ENCODE data around the gene ATP5MC3. TPM values are rescaled to one million over a fixed set of nuclear protein-coding genes. Genes with fewer than 3 reads are reported as not detected.

ATP5MC3 gene
- total and polyA plus RNA-seq, 10 of the 15 experiments (the other 5 are each of a cell fraction or from before 2014, with no cell fraction given): 308 to 1,196 (median 550) TPM

GRCh38 chr2:175195012-175195411 is 13.5 kb upstream of the ATP5MC3 start:
- Histone ChIP-seq H3K9me3 (replicated peaks; ENCODE audit: control insufficient read depth, insufficient read depth, low read length) (no peaks in the 10 kb centered on the region; the same call in 2 of the 3 replicates), H3K9ac (ENCODE audit: control insufficient read depth, insufficient read depth, low read length) (no peak overlapping the region), H3K27ac (ENCODE audit: control insufficient read depth, insufficient read depth) (no peak overlapping the region), H3K4me2 (ENCODE audit: control insufficient read depth, insufficient read depth) (no peak overlapping the region), H3K4me3 (no peak overlapping the region), H2AFZ (ENCODE audit: control insufficient read depth, low read depth, low read length) (no peak overlapping the region), H3K36me3 (ENCODE audit: control insufficient read depth in 2 of 2, insufficient read depth in 2 of 2, low read length in 1 of 2) (no peaks in the 10 kb centered on the region), H3K27me3 (replicated peaks in 1 of 2; ENCODE audit: control insufficient read depth in 2 of 2, insufficient read depth in 2 of 2, low read length in 1 of 2) (no peaks in the 10 kb centered on the region), H3K4me1 (ENCODE audit: control insufficient read depth, insufficient read depth, low read length) (no peaks in the 10 kb centered on the region), H4K20me1 (ENCODE audit: control insufficient read depth, insufficient read depth) (no peaks in the 10 kb centered on the region), H3K79me2 (ENCODE audit: control insufficient read depth, insufficient read depth, low read length) (no peaks in the 10 kb centered on the region)
- in situ Hi-C loops (cut with MboI): no loop called here
- no TSS peak for BruUV-seq (replicated peaks)
- RAD21 ChIA-PET (ENCODE audit: unreplicated experiment): interaction anchor here (1.0 kb wide), 1 partner anchor 14 kb away, joined by 3 read pairs; no protein-coding TSS in a partner anchor
- CTCF ChIA-PET: interaction anchor here (1.0 to 1.1 kb wide), 2 partner anchors 8 to 9 kb away, joined by 3 to 4 read pairs; no protein-coding TSS in a partner anchor
- no peak for ATAC-seq
- FAIRE-seq: no peak
- DNase-seq (ENCODE audit: low read depth, low spot score): no peak
- POLR2A ChIA-PET: interaction anchor here (1.3 kb wide), 1 partner anchor 43 kb away, joined by 4 read pairs; no protein-coding TSS in a partner anchor
- SMC1A ChIA-PET (ENCODE audit: uncharacterized antibody, unreplicated experiment): interaction anchor here (0.8 kb wide), 1 partner anchor 14 kb away, joined by 3 read pairs; no protein-coding TSS in a partner anchor
- intact Hi-C loops (cut with micrococcal nuclease; ENCODE audit: unreplicated experiment): no loop called here
- TF ChIP-seq IKZF1 (conservative IDR thresholded peaks at IDR 0.05) (no peak), ATF7 (IDR thresholded peaks at IDR 0.05; ENCODE audit: low read depth) (no peak), PRDM15 (CRISPR knock-in tag; IDR thresholded peaks at IDR 0.05) (no peak), SKIL (IDR thresholded peaks at IDR 0.05; ENCODE audit: low read depth, poor library complexity, severe bottlenecking) (no peak), POLR2AphosphoS2 (IDR thresholded peaks at IDR 0.05; ENCODE audit: low read depth, low read length) (no peak), SMC3 (IDR thresholded peaks at IDR 0.05; ENCODE audit: borderline replicate concordance, low read length) (no peak), CHD2 (IDR thresholded peaks at IDR 0.05; ENCODE audit: borderline replicate concordance, low read depth, low read length) (no peak), IRF5 (IDR thresholded peaks at IDR 0.05; ENCODE audit: borderline replicate concordance) (no peak), BHLHE40 (IDR thresholded peaks at IDR 0.05; ENCODE audit: borderline replicate concordance in 1 of 2, low read depth in 2 of 2, low read length in 1 of 2) (no peak), EP300 (IDR thresholded peaks at IDR 0.05; ENCODE audit: borderline replicate concordance in 1 of 2, control insufficient read depth in 1 of 2, low read depth in 2 of 2, low read length in 2 of 2) (no peak), LARP7 (IDR thresholded peaks at IDR 0.05) (no peak), MLLT1 (IDR thresholded peaks at IDR 0.05) (no peak), ZSCAN29 (IDR thresholded peaks at IDR 0.05) (no peak), PML (IDR thresholded peaks at IDR 0.05; ENCODE audit: low read length) (no peak), TCF3 (IDR thresholded peaks at IDR 0.05; ENCODE audit: borderline replicate concordance, insufficient read depth, low read depth, low read length) (no peak), KAT2A (conservative IDR thresholded peaks at IDR 0.05; ENCODE audit: control insufficient read depth, low read depth, low read length) (no peak)
